GM12892 (cell line): Measurements from ENCODE around the gene ZNF57.

Experiments used
- POLR2A ChIP-seq: IDR thresholded peaks from 2 replicates; pipeline ENCODE4 v1.6.1; 2011; ENCODE audit warnings: low read depth, low read length, control low read depth
- POLR2AphosphoS5 ChIP-seq: IDR thresholded peaks from 2 replicates; pipeline ENCODE4 v1.6.1; 2011; ENCODE audit warnings: low read depth, low read length, control low read depth
- TAF1 ChIP-seq: IDR thresholded peaks from 2 replicates; pipeline ENCODE4 v1.6.1; 2011; ENCODE audit warnings: low read depth, mild to moderate bottlenecking, control low read depth, low read length, borderline replicate concordance

DNA sequence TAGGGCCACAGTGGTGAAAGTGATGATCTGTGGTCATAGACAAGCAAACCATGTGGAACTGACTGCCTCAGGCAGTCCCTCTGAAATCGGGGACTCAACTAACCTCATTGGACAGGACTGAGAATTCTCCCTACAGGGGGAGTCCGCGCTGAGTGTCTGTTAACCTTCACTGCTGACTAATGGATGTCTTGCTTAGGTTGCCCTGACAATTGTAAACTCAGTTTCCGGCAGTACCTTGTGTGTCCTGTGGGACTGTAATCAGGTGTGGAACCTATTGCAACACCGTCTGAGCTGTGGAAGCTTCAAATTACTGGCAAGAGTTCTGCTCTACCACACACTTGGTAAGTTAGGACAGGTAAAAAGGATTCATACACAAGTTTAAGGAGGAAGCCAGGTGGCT, 22.3 kb downstream of the ZNF57 start:
- no peak for TF ChIP-seq POLR2A
- no peak for TF ChIP-seq POLR2AphosphoS5
- TF ChIP-seq TAF1: no peak
